ENCODE measurements around the gene CLEC1A. TPM values are rescaled to one million over a fixed set of nuclear protein-coding genes. Genes with fewer than 3 reads are reported as not detected.
"Not testable (repeated sequence)": the region's sequence is repeated elsewhere in the genome, so short reads cannot be mapped to it uniquely, and the experiment has no call there.

Gene CLEC1A
- total and polyA plus RNA-seq, 2 donors, result 3.2 to 6.0 TPM

GRCh38 chr12:10065241-10065640, 33.5 kb downstream of the CLEC1A start:
- Histone ChIP-seq H3K36me3 (ENCODE audit: insufficient read depth) (no peaks in the 10 kb centered on the region), H3K4me3 (ENCODE audit: low read depth, low read length) (no peak overlapping the region), H3K27ac (ENCODE audit: low read depth) (no peak overlapping the region), H3K4me1 (ENCODE audit: insufficient read depth) (no peaks in the 10 kb centered on the region)
- no peak for DNase-seq (ENCODE audit: extremely low spot score)
- WGBS, result 80% methylated on average over 4 of the region's 4 CpGs

- DNase-seq (ENCODE audit: extremely low spot score), result no peak
- whole genome bisulfite sequencing, result 78% methylated on average over 5 of the region's 5 CpGs
- no peaks in the 10 kb centered on the region for H3K4me1 ChIP-seq (ENCODE audit: insufficient read depth)
These were observed 40.4 kb downstream of the CLEC1A start for GRCh38 chr12:10058387-10058786.

GRCh38 chr12:10052193-10052913, 46.4 kb downstream of the CLEC1A start:
- 75% methylated on average over 7 of the region's 7 CpGs for WGBS
- no peaks in the 10 kb centered on the region for H3K4me1 ChIP-seq (ENCODE audit: insufficient read depth)
- no peak for DNase-seq (ENCODE audit: extremely low spot score)
- no peak overlapping the region for H3K4me3 ChIP-seq (ENCODE audit: low read depth, low read length)
- H3K36me3 ChIP-seq (ENCODE audit: insufficient read depth), result no peaks in the 10 kb centered on the region
- no peak overlapping the region for H3K27ac ChIP-seq (ENCODE audit: low read depth)

More at GRCh38 chr12:10058387-10058786, 40.4 kb downstream of the CLEC1A start:
- H3K4me3 ChIP-seq (ENCODE audit: low read depth, low read length), result no peak overlapping the region
- H3K27ac ChIP-seq (ENCODE audit: low read depth), result no peak overlapping the region
- H3K36me3 ChIP-seq (ENCODE audit: insufficient read depth), result no peaks in the 10 kb centered on the region

GRCh38 chr12:10048526-10048925, 50.3 kb downstream of the CLEC1A start:
- H3K27ac ChIP-seq (ENCODE audit: low read depth), result no peak overlapping the region
- DNase-seq (ENCODE audit: extremely low spot score), result no peak
- no peaks in the 10 kb centered on the region for H3K4me1 ChIP-seq (ENCODE audit: insufficient read depth)
- no peaks in the 10 kb centered on the region for H3K36me3 ChIP-seq (ENCODE audit: insufficient read depth)
- no peak overlapping the region for H3K4me3 ChIP-seq (ENCODE audit: low read depth, low read length)
- 70% methylated on average over 3 of the region's 3 CpGs for WGBS

GRCh38 chr12:10042167-10042566, 56.6 kb downstream of the CLEC1A start:
- H3K4me1 ChIP-seq (ENCODE audit: insufficient read depth), result no peaks in the 10 kb centered on the region

GRCh38 chr12:10033783-10034545, 64.8 kb downstream of the CLEC1A start:
- Histone ChIP-seq H3K36me3 (ENCODE audit: insufficient read depth) (no peaks in the 10 kb centered on the region), H3K4me1 (ENCODE audit: insufficient read depth) (no peaks in the 10 kb centered on the region), H3K4me3 (ENCODE audit: low read depth, low read length) (no peak overlapping the region), H3K27ac (ENCODE audit: low read depth) (no peak overlapping the region)
- WGBS, result 46% methylated on average over 1 of the region's 1 CpG
- no peak for DNase-seq (ENCODE audit: extremely low spot score)

More at GRCh38 chr12:10042167-10042566, 56.6 kb downstream of the CLEC1A start:
- no peak for DNase-seq (ENCODE audit: extremely low spot score)
- Histone ChIP-seq H3K27ac (ENCODE audit: low read depth) (no peak overlapping the region), H3K4me3 (ENCODE audit: low read depth, low read length) (no peak overlapping the region), H3K36me3 (ENCODE audit: insufficient read depth) (no peaks in the 10 kb centered on the region)

- no peak for DNase-seq (ENCODE audit: extremely low spot score)
- WGBS, result 57% methylated on average over 5 of the region's 5 CpGs
- no peak overlapping the region for H3K27ac ChIP-seq (ENCODE audit: low read depth)
- no peak overlapping the region for H3K4me3 ChIP-seq (ENCODE audit: low read depth, low read length)
- no peaks in the 10 kb centered on the region for H3K4me1 ChIP-seq (ENCODE audit: insufficient read depth)
- H3K36me3 ChIP-seq (ENCODE audit: insufficient read depth), result no peaks in the 10 kb centered on the region
These were observed 67.0 kb downstream of the CLEC1A start for GRCh38 chr12:10031771-10032175.

- no peak overlapping the region for H3K4me3 ChIP-seq (ENCODE audit: low read depth, low read length)
- H3K36me3 ChIP-seq (ENCODE audit: insufficient read depth), result no peaks in the 10 kb centered on the region
- 75% methylated on average over 4 of the region's 4 CpGs for WGBS
- no peak overlapping the region for H3K27ac ChIP-seq (ENCODE audit: low read depth)
- DNase-seq (ENCODE audit: extremely low spot score), result no peak
- H3K4me1 ChIP-seq (ENCODE audit: insufficient read depth), result no peaks in the 10 kb centered on the region
These were observed 67.5 kb downstream of the CLEC1A start for GRCh38 chr12:10031321-10031720.

- 98% methylated on average over 14 of the region's 14 CpGs for WGBS
- DNase-seq (ENCODE audit: extremely low spot score), result no peak
- H3K36me3 ChIP-seq (ENCODE audit: insufficient read depth), result no peaks in the 10 kb centered on the region
These were observed 68.3 kb downstream of the CLEC1A start, which contains the start of gene CLEC9A for GRCh38 chr12:10030446-10030845. Gene CLEC9A (plus strand): TSS chr12:10030682. CDS start chr12:10052688, 22,006 bp downstream.

GRCh38 chr12:10027721-10028120, 71.1 kb downstream of the CLEC1A start:
- no peak for DNase-seq (ENCODE audit: extremely low spot score)
- 46% methylated on average over 4 of the region's 4 CpGs for WGBS
- no peak overlapping the region for H3K27ac ChIP-seq (ENCODE audit: low read depth)
- no peak overlapping the region for H3K4me3 ChIP-seq (ENCODE audit: low read depth, low read length)
- H3K36me3 ChIP-seq (ENCODE audit: insufficient read depth), result no peaks in the 10 kb centered on the region
- no peaks in the 10 kb centered on the region for H3K4me1 ChIP-seq (ENCODE audit: insufficient read depth)

More at GRCh38 chr12:10030446-10030845, 68.3 kb downstream of the CLEC1A start, which contains the start of gene CLEC9A:
- Histone ChIP-seq H3K4me1 (ENCODE audit: insufficient read depth) (no peaks in the 10 kb centered on the region), H3K4me3 (ENCODE audit: low read depth, low read length) (no peak within 1 kb of the TSS), H3K27ac (ENCODE audit: low read depth) (no peak within 1 kb of the TSS)

- WGBS, result 60% methylated on average over 3 of the region's 3 CpGs
- no peak overlapping the region for H3K27ac ChIP-seq (ENCODE audit: low read depth)
- no peaks in the 10 kb centered on the region for H3K36me3 ChIP-seq (ENCODE audit: insufficient read depth)
- DNase-seq (ENCODE audit: extremely low spot score), result no peak
- no peak overlapping the region for H3K4me3 ChIP-seq (ENCODE audit: low read depth, low read length)
- no peaks in the 10 kb centered on the region for H3K4me1 ChIP-seq (ENCODE audit: insufficient read depth)
These were observed 71.5 kb downstream of the CLEC1A start for GRCh38 chr12:10027311-10027710.

GRCh38 chr12:10026666-10027065, 72.1 kb downstream of the CLEC1A start:
- not testable (repeated sequence) for H3K4me3 ChIP-seq (ENCODE audit: low read depth, low read length); H3K27ac ChIP-seq (ENCODE audit: low read depth); DNase-seq (ENCODE audit: extremely low spot score); H3K36me3 ChIP-seq (ENCODE audit: insufficient read depth); H3K4me1 ChIP-seq (ENCODE audit: insufficient read depth)
- 91% methylated on average over 4 of the region's 4 CpGs for WGBS

- no peak overlapping the region for H3K4me3 ChIP-seq (ENCODE audit: low read depth, low read length)
- DNase-seq (ENCODE audit: extremely low spot score), result no peak
- 68% methylated on average over 3 of the region's 3 CpGs for WGBS
- no peak overlapping the region for H3K27ac ChIP-seq (ENCODE audit: low read depth)
- H3K4me1 ChIP-seq (ENCODE audit: insufficient read depth), result no peaks in the 10 kb centered on the region
- H3K36me3 ChIP-seq (ENCODE audit: insufficient read depth), result no peaks in the 10 kb centered on the region
These were observed 73.5 kb downstream of the CLEC1A start for GRCh38 chr12:10025236-10025635.

- DNase-seq (ENCODE audit: extremely low spot score), result no peak
- WGBS, result 91% methylated on average over 3 of the region's 3 CpGs
- Histone ChIP-seq H3K4me1 (ENCODE audit: insufficient read depth) (no peaks in the 10 kb centered on the region), H3K36me3 (ENCODE audit: insufficient read depth) (no peaks in the 10 kb centered on the region), H3K27ac (ENCODE audit: low read depth) (no peak overlapping the region), H3K4me3 (ENCODE audit: low read depth, low read length) (no peak overlapping the region)
These were observed 77.4 kb downstream of the CLEC1A start for GRCh38 chr12:10021342-10021741.

Measured in urinary bladder (tissue), 4 donors.